DMS53 (cell line): ENCODE results near the gene RHD.
"Not testable (repeated sequence)": the region's sequence is repeated elsewhere in the genome, so short reads cannot be mapped to it uniquely, and the experiment has no call there.

Source experiments
- DNase-seq: peaks from one replicate; lab custom pipeline; 2025; lab: John Stamatoyannopoulos, UW

RHD gene

DNA sequence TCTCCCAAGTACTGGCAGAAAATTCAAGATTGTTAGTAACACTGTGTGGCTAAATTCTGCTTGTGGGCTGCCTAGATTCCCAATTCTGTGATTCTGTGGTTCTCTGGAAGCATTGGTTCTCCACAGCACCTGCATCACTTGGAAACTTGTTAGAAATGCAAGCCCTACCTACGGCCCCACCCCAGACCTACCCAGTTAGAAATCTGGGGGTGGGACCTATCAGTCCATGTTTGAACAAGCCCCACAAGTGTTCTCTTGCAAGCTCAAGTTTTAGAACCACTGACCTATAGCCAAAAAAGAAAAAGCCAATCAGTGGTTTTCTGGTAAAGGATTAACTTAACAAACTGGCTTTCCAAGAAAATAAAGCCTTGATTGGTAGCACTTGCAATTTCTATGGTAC is 35.9 kb downstream of the RHD start:
- DNase-seq, result not testable (repeated sequence)

DNA sequence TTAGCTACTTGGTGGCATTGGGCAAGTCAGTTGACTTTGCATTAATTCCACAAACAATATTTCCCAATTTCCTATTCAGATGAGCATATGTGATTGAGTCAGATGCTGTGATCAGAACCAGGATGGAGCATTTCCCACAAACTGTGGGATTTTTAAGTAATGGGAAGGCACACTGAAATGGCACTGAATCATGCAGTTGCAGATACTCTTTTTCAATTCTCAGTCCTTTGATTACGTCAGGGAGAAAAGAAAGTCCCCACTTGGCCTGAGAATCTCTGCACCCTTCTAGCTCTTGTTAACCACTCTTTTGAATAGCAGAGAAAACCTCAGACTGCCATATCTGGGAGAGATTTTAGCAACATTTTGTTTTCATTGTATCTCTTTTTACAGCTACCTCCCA is 36.8 kb downstream of the RHD start:
- DNase-seq, result not testable (repeated sequence)

DNA sequence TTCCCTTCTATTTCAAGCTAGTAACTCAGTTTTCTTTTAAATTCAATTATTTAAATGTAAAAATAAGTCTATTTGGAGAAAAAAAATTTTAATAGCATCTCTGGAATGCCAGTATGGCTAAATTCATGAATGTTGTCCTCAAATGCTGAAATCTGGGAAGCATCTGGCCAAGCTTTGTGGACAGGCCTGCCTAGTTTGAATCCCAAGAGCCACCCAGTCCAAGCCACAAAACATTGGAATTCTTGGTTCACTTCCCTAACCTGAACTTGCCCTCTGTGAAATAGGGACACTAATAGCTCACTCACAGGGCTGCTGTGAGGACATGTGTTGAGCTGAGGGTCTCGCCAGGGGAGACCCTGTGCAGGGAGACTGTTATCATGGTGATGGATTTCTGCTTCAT is 37.2 kb downstream of the RHD start:
- not testable (repeated sequence) for DNase-seq

DNA sequence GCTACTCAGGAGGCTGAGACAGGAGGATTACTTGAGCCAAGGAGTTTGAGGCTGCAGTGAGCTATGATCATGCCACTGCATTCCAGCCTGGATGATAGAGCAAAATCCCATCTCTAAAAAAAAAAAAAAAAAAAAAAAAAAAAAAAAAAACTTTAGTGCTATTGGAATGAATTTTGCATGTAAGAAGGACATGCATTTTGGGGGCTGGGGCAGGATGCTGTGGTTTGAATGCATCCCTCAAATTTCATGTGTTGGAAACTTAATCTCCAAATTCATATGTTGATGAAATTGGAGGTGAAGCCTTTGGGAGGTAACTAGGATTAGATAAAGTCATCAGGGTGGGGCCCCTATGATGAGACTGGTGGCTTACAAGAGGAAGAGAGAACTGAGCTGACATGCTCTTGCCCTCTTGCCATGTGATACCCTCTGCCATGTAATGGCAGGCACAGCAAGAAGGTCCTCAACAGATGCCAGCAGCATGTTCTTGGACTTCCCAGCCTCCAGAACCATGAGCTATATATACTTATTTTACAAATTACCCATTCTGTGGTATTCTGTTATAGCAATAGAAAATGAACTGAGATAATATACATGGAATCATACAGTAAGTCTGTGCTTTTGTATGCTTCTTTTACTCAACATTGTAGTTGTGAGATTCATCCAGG is 40.6 kb downstream of the RHD start:
- DNase-seq, result not testable (repeated sequence)

DNA sequence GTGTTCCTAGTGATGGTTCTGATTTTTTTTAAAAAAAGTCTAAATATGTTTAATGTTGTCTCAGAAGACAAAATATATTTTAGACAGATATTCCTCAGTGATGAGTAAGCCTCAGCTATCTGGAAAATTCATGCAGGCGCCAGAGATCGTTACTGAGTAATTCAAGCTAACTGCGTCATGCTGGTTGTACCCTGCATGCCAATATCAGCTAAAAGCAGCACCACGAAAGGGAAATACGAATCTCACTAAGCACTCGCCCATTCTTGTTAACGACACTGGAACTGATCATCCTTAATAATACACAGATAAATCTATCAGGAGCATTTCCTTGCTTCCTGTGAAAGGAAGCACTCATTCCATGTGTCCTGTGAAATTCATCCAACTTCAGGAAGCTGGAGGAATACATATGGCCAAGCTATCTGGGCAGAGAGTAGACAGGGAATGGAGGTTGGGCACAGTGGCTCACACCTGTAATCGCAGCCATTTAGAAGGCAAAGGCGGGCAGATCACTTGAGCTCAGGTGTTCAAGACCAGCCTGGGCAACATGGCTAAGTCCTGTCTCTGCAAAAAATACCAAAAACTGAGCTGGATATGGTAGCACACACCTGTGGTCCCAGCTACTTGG is 48.1 kb downstream of the RHD start:
- DNase-seq, result not testable (repeated sequence)

DNA sequence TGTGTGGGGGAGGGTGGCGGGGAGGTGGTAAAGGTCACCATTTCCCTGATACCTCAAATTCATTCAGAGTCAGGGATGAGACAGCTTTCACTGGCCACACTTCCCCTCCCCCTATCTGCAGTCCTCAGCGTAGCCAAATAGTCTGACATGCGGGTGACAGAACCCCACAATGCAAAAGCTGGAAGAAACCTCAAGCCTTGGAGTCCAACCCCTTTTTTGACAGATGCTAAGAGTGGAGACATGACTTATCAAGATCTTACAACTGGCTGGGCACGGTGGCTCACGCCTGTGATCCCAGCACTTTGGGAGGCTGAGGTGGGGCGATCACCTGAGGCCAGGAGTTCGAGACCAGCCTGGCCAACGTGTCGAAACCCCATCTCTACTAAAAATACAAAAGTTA is 49.8 kb downstream of the RHD start:
- DNase-seq, result not testable (repeated sequence)

DNA sequence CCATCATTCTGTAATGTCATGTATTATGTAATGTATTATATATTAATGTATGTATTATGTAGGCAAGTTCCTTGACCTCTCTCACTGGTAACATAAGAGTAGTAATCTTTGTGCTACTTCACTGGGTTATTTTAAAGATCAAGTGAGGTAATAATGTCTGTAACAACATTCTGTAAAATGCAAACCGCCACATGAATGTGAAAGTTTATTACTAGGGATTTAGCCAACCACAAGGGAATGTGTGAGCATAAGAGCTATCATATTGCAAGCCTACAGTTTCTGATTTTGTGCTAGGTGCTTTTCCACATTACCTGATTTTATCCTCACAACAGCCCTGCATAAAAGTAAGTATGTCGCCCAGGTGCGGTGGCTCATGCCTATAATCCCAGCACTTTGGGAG is 52.1 kb downstream of the RHD start:
- not testable (repeated sequence) for DNase-seq

DNA sequence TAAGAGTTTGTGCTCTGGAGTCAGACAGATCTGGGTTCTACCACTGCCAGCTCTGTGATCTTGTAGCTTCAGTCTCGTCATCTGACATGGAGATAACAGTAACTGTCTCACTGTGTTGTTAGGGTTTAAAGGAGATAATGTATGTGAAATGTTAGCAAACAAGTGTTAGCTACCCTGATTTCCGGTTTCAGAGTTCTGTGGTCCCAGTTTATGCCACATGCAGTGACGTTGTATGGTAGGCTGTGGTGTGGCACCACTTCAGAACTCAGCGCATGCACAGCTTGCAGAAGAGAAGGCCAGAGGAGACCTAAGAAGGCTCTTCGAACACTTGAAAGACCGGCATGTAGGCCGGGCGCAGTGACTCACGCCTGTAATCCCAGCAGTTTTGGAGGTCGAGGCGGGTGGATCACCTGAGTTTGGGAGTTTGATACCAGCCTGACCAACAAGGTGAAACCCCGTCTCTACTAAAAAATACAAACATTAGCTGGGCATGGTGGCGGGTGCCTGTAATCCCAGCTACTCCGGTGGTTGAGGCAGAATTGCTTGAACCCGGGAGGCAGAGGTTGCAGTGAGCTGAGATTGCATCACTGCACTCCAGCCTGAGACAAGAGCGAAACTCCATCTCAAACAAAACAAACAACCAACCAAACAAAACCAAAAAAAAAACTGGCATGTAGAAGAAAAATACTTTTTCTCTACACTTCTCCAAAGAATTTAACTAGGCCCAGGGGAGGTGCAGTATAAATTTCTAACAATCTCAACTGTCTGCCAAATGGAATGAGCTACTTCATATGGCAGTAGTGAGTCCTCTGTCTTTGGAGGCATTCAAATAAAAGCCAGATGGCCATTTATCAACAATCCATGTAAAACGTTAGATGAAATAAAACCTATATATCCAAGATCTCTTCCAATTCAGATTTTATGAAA is 55.8 kb downstream of the RHD start:
- DNase-seq, result not testable (repeated sequence)

DNA sequence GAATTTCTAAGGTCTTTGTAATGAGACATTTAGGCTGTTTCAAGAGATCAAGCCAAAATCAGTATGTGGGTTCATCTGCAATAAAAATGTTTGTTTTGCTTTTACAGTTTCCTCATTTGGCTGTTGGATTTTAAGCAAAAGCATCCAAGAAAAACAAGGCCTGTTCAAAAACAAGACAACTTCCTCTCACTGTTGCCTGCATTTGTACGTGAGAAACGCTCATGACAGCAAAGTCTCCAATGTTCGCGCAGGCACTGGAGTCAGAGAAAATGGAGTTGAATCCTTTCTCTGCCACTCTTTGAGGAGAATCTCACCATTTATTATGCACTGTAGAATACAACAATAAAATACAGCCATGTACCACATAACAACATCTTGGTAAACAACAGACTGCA is 56.5 kb downstream of the RHD start:
- DNase-seq, result not testable (repeated sequence)

DNA sequence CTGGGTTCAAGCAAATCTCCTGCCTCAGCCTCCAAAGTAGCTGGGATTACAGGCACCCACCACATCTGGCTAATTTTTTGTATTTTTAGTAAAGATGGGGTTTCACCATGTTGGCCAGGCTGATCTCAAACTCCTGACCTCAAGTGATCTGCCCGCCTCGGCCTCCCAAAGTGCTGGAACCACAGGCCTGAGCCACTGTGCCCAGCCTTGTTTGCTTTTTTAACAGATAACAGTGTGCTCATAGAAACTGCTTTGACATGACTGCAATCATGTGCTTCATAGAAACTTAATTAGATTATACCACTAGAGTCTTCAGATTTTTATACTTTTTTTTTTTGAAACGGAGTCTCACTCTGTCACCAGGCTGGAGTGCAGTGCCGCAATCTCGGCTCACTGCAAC is 57.0 kb downstream of the RHD start:
- not testable (repeated sequence) for DNase-seq

DNA sequence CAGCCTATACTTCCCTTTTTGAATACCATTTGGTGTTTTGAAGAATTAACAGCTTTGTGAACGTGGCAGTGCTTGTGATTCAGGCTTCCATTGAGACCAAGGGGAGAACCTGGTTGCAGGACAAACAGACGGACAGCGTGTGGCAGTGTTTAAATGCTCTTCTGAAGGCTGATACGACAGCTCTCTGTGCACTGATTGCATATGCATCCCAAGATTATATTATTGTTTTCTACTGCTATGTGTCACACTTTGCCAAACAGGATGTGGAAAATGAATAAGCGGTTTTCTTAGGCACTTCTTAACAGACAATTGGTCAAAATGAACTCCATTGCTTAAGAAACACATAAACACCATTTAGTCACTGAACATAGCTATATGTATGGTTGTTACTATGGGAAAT is 57.6 kb downstream of the RHD start:
- not testable (repeated sequence) for DNase-seq

DNA sequence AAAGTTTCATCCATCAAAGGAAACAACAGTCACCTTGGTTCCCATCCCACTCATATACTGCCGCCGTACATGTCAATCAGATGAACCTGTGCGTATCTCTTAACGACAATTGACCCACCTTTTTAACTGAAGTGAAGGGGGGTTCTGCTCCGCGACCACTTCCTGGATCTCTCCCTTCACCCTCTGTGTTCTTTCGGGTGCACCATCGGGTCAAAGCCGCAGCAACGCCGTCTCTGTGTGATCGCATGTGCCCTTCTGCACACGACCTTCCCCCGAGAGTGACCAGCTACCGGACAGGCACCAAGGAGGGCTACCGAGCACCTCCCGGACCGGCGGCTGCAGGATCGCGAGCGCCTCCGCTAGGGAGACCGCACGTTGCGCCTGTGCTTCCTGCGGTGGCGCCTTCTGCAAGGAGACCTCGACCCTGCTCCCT is 64.6 kb downstream of the RHD start:
- peak; percentile 45 for DNase-seq

DNA sequence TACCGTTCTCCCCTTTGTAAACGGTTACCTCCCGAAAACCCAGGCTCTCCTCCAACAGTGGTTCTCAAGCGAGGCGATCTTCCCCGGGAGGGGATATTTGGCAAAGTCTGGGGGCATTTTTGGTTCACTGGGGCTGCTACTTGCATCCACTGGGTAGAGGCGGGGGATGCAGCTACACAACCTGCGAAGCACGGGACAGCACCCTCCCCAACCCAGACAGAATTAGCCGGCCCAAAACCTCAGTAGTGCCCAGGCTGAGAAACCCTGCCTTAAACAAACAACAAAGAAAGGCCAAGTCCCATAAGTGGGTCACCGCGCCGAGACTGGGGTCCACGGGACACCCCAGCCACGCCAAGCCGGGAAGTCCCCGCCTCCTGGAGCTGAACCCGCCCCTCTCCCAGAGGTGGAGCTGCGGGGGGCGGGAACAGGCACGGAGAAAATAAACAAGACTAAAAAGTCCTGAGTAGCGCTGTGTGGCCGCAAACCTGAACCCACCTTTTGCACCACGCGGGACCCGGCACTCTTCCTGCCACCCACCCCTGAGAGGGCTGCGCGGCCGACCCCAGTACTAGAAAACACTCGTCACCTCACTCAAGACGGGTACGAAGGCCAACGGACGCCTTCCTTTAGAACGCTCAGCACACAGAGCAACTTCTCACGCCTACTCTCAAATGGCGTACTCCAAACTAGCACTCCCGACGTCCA is 65.3 kb downstream of the RHD start:
- not testable (repeated sequence) for DNase-seq

DNA sequence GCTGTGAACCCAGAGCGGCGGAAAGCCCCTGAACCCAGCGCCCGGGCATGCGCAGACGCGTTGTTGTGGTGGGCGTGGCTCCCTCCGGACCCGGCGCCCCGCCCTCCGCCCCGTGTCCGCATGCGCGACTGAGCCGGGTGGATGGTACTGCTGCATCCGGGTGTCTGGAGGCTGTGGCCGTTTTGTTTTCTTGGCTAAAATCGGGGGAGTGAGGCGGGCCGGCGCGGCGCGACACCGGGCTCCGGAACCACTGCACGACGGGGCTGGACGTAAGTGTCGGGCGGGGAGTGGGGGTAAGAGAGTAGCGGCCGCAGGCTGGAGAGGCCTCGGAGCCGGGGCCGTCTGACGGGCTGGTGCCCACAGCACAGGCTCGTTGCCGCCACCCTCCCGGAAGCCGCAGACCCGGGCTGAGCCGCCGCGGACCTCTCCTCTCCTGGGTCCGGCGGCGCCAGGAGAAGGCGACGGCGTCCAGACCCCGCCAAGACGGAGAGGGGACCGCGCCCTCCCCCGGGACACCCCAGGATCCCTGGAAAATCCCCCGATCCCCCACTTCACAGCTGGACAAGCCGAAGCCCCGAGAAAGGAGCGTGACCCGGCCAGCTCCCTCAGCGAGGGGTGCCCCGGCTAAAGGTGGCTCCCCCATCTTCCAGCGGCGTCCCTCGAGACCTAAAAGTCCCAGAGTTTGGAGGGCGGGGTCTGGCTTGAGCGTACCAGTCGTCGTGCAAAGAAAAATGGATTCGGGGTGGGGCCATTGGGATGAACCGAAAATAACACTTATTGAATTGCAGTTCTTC is 66.1 kb downstream of the RHD start, which contains the start of gene TMEM50A:
TMEM50A (plus strand) TSS at position 147 of the 794 bp plus-strand sequence. CDS start 2,153 bp downstream, outside the sequence.
- DNase-seq, result peak; percentile 92

DNA sequence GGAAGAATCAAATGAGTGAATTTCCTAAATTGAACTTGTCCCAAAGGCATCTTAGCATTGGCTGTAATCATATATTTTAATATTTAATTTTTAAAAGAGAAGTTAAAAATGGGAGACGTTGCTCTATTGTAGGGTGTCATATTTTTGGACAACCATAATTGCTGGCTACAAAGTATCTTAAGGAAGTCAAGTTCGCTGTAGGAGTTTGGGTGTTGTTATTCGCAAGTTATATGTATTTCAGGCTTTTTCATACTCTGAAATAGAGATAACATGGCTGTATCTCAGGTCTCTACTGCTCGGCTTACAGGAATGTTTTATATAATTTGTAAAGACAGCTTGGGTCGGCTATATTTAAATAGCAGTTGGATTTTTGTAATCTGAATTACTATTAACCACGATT is 66.7 kb downstream of the RHD start:
- no peak for DNase-seq

DNA sequence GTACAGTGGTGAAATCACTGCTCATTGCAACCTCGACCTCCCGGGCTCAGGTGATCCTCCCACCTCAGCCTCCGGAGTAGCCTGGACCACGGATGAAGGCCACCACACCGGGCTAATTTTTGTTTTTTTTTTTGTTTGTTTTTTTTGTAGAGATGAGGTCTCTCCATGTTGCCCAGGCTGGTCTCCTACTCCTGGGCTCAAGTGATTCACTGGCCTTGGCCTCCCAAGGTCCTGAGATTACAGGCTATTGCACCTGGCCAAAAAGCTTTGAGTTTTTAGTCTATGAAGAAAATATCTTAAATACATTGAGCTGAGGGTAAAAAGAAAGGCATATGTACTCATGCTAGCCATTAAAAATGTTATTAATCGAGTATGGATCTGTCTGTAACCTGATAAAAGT is 69.4 kb downstream of the RHD start:
- no peak for DNase-seq

DNA sequence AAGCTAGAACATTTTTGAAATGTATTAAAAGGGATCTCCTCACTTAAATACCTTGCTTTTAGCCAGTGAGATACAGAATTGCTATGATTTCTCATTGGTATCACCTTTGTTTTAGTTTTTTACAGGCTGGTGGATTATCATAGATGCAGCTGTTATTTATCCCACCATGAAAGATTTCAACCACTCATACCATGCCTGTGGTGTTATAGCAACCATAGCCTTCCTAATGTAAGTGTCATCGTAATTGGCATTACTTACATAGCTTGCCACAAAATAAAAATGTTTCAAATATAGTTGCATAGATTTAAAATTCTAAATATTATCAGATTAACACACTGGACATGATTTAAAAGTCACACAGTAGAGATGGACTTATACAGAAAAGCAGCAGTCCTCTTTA is 70.5 kb downstream of the RHD start:
- DNase-seq, result no peak

DNA sequence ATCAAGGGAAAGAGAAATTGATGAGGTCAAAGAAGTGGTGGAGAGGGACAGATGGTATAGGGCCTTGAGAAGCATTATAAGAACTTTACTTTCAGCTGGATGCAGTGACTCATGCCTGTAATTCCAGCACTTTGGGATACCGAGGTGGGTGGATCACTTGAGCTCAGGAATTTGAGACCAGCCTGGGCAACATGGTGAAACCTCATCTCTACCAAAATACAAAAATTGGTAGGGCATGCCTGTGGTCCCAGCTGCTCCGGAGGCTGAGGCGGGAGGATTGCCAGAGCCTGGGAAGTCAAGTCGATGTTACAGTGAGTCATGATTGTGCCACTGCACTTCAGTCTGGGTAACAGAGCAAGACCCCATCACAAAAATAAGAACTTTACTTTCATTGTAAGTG is 71.6 kb downstream of the RHD start:
- no peak for DNase-seq

DNA sequence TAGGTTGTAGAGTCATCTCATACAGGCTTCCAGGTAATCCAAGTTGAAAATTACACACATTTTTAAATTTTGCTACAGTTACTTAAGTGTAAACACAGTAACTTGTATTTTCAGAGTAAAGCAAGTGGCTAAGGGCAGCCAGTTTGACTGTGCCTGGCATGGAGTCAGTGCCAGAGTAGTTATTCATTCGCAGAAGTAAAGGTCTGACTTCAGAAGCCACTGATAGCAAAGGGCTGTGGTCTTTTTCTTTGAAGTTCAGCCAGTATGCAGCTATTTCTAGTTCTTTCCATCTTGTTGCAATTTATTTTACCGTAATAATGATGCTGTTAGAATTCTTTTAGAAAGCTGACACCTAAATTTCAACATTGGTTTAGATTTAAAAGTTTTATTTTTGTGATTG is 75.2 kb downstream of the RHD start:
- no peak for DNase-seq

DNA sequence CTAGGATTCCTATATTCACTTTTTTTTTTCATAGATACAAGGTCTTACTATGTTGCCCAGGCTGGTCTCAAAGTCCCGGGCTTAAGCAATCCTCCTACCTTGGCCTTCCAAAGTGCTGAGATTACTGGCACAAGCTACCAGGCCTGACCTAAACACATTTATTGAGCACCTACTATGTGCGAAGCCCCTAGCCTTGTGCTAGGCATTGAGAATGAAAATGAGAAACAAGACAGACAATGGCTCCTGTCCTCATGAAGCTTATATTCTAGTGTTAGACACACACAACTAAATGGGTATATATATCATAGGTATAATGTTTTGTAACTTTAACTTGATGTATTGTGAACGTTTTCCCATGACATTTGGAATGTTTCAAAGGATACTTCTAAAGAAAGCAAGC is 77.3 kb downstream of the RHD start:
- DNase-seq, result no peak

DNA sequence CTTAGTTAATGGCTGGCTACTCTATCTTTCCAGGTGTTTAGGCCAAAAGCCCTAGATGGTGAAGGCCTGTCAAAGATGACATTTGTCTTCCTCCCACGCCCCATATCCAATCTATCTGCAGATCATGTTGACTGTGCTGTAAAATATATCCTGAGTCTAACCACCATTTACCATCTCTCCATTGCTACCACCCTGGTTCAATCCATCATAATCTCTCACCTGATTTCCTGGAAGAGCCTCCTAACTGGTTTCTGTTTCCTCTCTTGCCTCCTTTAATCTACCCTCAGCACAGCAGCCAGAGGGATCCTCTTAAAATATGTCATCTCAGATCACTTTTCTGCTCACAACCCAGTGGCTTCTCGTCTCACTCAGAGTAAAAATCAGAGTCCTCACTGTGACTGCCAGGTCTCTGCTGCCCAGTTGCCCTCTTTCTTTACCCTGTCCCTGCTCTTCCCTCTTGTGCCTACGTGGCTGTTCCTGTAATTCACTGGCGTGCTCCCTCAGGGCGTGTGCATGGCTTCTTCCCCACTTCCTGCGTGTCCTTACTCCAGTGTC is 83.6 kb downstream of the RHD start:
- no peak for DNase-seq
